Measurements from ENCODE around the gene WRAP53. TPM values are rescaled to one million over a fixed set of nuclear protein-coding genes. Genes with fewer than 3 reads are reported as not detected.

The WRAP53 gene
- total and polyA plus RNA-seq, 2 donors (not counting 1 experiment from before 2014, with no cell fraction given): 13.1 to 18.2 TPM

GRCh38 chr17:7727886-7728285 lies 39.6 kb downstream of the WRAP53 start:
- Histone ChIP-seq H3K9ac (ENCODE audit: low read length) (no peak overlapping the region), H3K79me2 (ENCODE audit: control insufficient read depth, insufficient read depth, low read length) (no peaks in the 10 kb centered on the region), H3K4me2 (replicated peaks; ENCODE audit: low read depth, low read length, poor library complexity, severe bottlenecking) (no peak overlapping the region), H3K27ac (ENCODE audit: low read length in 2 of 2) (no peak overlapping the region), H2AFZ (ENCODE audit: insufficient read depth, low read depth, low read length, poor library complexity, severe bottlenecking) (no peak overlapping the region), H4K20me1 (ENCODE audit: control insufficient read depth, insufficient read depth, low read length, poor library complexity, severe bottlenecking) (no peaks in the 10 kb centered on the region), H3K27me3 (replicated peaks in 1 of 4; ENCODE audit: control extremely low read depth in 1 of 4, control insufficient read depth in 3 of 4, insufficient read depth in 4 of 4, low read length in 3 of 4) (peaks cover 0 to 5% (median 2%) of the 10 kb centered on the region in 4 experiments), H3K36me3 (replicated peaks in 1 of 2; ENCODE audit: control extremely low read depth in 1 of 2, control insufficient read depth in 1 of 2, extremely low read depth in 1 of 2, insufficient read depth in 2 of 2, low read length in 1 of 2) (no peaks in the 10 kb centered on the region), H3K4me3 (ENCODE audit: control extremely low read depth in 1 of 5, extremely low read depth in 1 of 5, insufficient read depth in 1 of 5, low read depth in 2 of 5, low read length in 4 of 5) (no peak overlapping the region), H3K9me3 (ENCODE audit: control extremely low read depth in 1 of 3, control insufficient read depth in 2 of 3, insufficient read depth in 1 of 3, low read length in 2 of 3) (no peaks in the 10 kb centered on the region), H3K4me1 (ENCODE audit: control insufficient read depth in 2 of 2, insufficient read depth in 2 of 2, low read length in 2 of 2) (peaks cover 4 to 6% of the 10 kb centered on the region in 2 donors)
- H3K4me3 Mint-ChIP-seq: no peak overlapping the region
- peaks cover 20% of the 10 kb centered on the region for H3K27me3 Mint-ChIP-seq
- 94% methylated on average over 3 of the region's 3 CpGs for WGBS (ENCODE audit: insufficient coverage)
- H3K9me3 Mint-ChIP-seq (ENCODE audit: insufficient read depth): no peaks in the 10 kb centered on the region
- H3K4me1 Mint-ChIP-seq: peaks cover 6% of the 10 kb centered on the region
- ATAC-seq (ENCODE audit: low read depth): no peak
- ChIA-PET POLR2A (no interaction called here), CTCF (no interaction called here)
- TF ChIP-seq CTCF (IDR thresholded peaks at IDR 0.05) (no peak), EZH2 (IDR thresholded peaks at IDR 0.05; ENCODE audit: borderline replicate concordance, insufficient read depth, low read depth, low read length, poor library complexity, severe bottlenecking) (no peak)
- DNase-seq: no peak
- intact Hi-C loops (cut with micrococcal nuclease): no loop called here
- H3K27ac Mint-ChIP-seq: no peak overlapping the region

GRCh38 chr17:7729816-7730215 lies 41.5 kb downstream of the WRAP53 start:
- Mint-ChIP-seq H3K4me3 (no peak overlapping the region), H3K27me3 (peaks cover 22% of the 10 kb centered on the region), H3K27ac (no peak overlapping the region), H3K9me3 (ENCODE audit: insufficient read depth) (no peaks in the 10 kb centered on the region), H3K4me1 (peaks cover 6% of the 10 kb centered on the region)
- Histone ChIP-seq H4K20me1 (ENCODE audit: control insufficient read depth, insufficient read depth, low read length, poor library complexity, severe bottlenecking) (no peaks in the 10 kb centered on the region), H3K4me1 (ENCODE audit: control insufficient read depth in 2 of 2, insufficient read depth in 2 of 2, low read length in 2 of 2) (peaks cover 4 to 6% of the 10 kb centered on the region in 2 donors), H2AFZ (ENCODE audit: insufficient read depth, low read depth, low read length, poor library complexity, severe bottlenecking) (no peak overlapping the region), H3K36me3 (replicated peaks in 1 of 2; ENCODE audit: control extremely low read depth in 1 of 2, control insufficient read depth in 1 of 2, extremely low read depth in 1 of 2, insufficient read depth in 2 of 2, low read length in 1 of 2) (no peaks in the 10 kb centered on the region), H3K27ac (ENCODE audit: low read length in 2 of 2) (no peak overlapping the region), H3K27me3 (replicated peaks in 1 of 4; ENCODE audit: control extremely low read depth in 1 of 4, control insufficient read depth in 3 of 4, insufficient read depth in 4 of 4, low read length in 3 of 4) (peaks cover 0 to 5% (median 0%) of the 10 kb centered on the region in 4 experiments), H3K4me3 (ENCODE audit: control extremely low read depth in 1 of 5, extremely low read depth in 1 of 5, insufficient read depth in 1 of 5, low read depth in 2 of 5, low read length in 4 of 5) (no peak overlapping the region), H3K9me3 (ENCODE audit: control extremely low read depth in 1 of 3, control insufficient read depth in 2 of 3, insufficient read depth in 1 of 3, low read length in 2 of 3) (no peaks in the 10 kb centered on the region), H3K4me2 (replicated peaks; ENCODE audit: low read depth, low read length, poor library complexity, severe bottlenecking) (peak overlapping the region; percentile 22), H3K9ac (ENCODE audit: low read length) (no peak overlapping the region), H3K79me2 (ENCODE audit: control insufficient read depth, insufficient read depth, low read length) (no peaks in the 10 kb centered on the region)
- ChIA-PET POLR2A (interaction anchor here (0.6 kb wide), 1 partner anchor 108 kb away, joined by 9 read pairs; no protein-coding TSS in a partner anchor), CTCF (interaction anchor here (0.5 to 2.6 kb wide), 6 partner anchors 14 to 983 kb away, joined by 3 to 10 read pairs (median 3); no protein-coding TSS in a partner anchor)
- intact Hi-C loops (cut with micrococcal nuclease): no loop called here
- ATAC-seq (ENCODE audit: low read depth) (no peak), DNase-seq (no peak)
- WGBS (ENCODE audit: insufficient coverage): no CpG with 5 or more reads among the region's 1 CpG
- no peak for TF ChIP-seq EZH2 (IDR thresholded peaks at IDR 0.05; ENCODE audit: borderline replicate concordance, insufficient read depth, low read depth, low read length, poor library complexity, severe bottlenecking)
- no peak for TF ChIP-seq CTCF (IDR thresholded peaks at IDR 0.05)
